GM13976 (cell line): ENCODE measurements around the gene LILRA5.
A peak's percentile ranks its signal among the peaks of the same experiment; 100 is the strongest.

Experiments
- DNase-seq: peaks from one replicate; pipeline ENCODE4 v3.0.0; 2012; ENCODE audit warnings: low spot score
- CTCF ChIP-seq: IDR thresholded peaks from 2 replicates; pipeline ENCODE4 v1.5.1; 2012; ENCODE audit warnings: borderline replicate concordance, mild to moderate bottlenecking; ENCODE audit not compliant: insufficient read depth; ENCODE audit errors: extremely low read depth, missing control alignments, control extremely low read depth
- in situ Hi-C: fragments of 300-500 bp; cut with MboI; formaldehyde crosslinking; loops from one replicate; pipeline ENCODE4 v1.12.0; 2022; ENCODE audit warnings: low sequenced_read_pairs, mixed read lengths, inconsistent platforms; ENCODE audit not compliant: unreplicated experiment

The LILRA5 gene

DNA sequence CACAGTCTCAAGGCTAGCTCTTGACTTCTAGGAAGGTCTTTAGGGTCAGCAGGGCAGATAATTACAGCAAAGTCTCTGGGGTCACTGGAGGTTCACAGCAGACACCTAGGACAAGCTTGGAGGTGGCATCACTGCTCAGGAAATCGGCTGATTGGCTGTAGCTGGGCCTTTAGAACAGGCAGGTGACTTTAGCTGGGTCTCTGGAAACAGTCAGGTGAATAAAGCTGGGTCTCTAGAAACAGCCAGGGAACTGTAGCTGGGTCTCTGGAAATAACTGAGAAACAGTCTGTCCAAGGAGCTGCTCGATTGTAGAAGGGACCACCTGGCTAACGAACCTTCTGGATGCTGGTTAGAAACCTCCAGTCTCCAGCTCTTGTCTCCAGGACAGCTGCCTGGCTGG is 41.8 kb upstream of the LILRA5 start:
- in situ Hi-C loops, result no loop called here
- no peak for TF ChIP-seq CTCF
- no peak for DNase-seq

DNA sequence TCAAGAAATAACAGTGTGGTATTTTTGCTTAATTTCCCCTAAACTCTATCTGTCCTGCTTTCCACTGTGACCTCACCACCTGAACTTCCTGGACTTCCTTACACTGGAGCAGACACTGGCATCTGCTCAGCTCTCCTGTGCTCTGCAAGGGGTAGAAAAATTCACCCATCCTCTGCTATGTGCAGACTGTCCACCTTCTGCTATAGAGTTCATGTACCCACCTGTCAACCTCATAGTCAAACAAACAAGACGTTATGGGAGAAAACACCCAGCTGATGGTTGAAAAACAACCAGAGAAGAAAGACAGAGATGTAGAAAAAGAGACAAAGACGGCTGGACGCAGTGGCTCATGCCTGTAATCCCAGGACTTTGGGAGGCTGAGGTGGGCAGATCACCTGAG is 39.6 kb upstream of the LILRA5 start:
- no peak for TF ChIP-seq CTCF
- DNase-seq, result no peak
- in situ Hi-C loops, result no loop called here

GRCh38 chr19:54352041-54352440 is 39.1 kb upstream of the LILRA5 start:
- TF ChIP-seq CTCF, result no peak
- in situ Hi-C loops, result no loop called here
- peak; percentile 16 for DNase-seq

DNA sequence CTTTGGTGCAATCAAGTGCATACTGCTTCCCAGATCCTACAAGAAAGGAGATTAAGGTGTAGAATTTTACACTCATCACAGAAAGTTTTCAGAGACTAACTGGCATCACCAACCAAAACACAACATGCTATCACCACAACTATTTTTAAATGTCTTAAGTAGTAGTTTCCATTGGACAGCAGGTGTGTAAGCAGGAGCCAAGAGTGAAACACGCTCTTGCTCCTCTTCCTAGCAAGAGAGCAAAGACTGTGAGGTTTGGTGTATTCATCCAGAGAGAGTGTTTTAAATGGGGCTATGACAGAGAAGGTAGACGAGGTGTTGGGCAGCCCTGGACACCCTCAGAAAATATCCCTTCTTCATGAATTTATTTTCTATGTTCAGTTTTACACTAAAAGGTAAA is 38.5 kb upstream of the LILRA5 start:
- no peak for TF ChIP-seq CTCF
- in situ Hi-C loops, result no loop called here
- no peak for DNase-seq

GRCh38 chr19:54345938-54346386 is 33.0 kb upstream of the LILRA5 start:
- no peak for DNase-seq
- in situ Hi-C loops, result no loop called here
- no peak for TF ChIP-seq CTCF

- DNase-seq, result no peak
- no peak for TF ChIP-seq CTCF
- in situ Hi-C loops, result no loop called here
These were observed 30.9 kb upstream of the LILRA5 start for GRCh38 chr19:54343868-54344267.

GRCh38 chr19:54341295-54341694 is 28.3 kb upstream of the LILRA5 start:
- in situ Hi-C loops, result no loop called here
- no peak for TF ChIP-seq CTCF
- no peak for DNase-seq
